SK-N-SH treated with all-trans-retinoic acid at 6 μM for 48 hours (cell line): ENCODE data around the gene PFN4.
A peak's percentile ranks its signal among the peaks of the same experiment; 100 is the strongest.

Source experiments
- ATAC-seq: fragments of 200-7000 bp; cut with Tn5 transposase; 3 replicates; pipeline ENCODE4 v1.9.1; 2020; ENCODE audit warnings: mild to moderate bottlenecking, moderate library complexity
- ARNTL ChIP-seq: fragments of 450-650 bp; formaldehyde crosslinking; IDR thresholded peaks from 2 replicates; pipeline ENCODE4 v1.5.0; 2020; ENCODE audit warnings: low read depth, mild to moderate bottlenecking, moderate library complexity, borderline replicate concordance
- BACH2 ChIP-seq: fragments of 250-450 bp; sonication (Bioruptor Pico); IDR thresholded peaks from 2 replicates; pipeline ENCODE4 v1.9.0; 2021; ENCODE audit warnings: mild to moderate bottlenecking, borderline replicate concordance
- CSDC2 ChIP-seq: fragments of 250-450 bp; sonication (Bioruptor Pico); IDR thresholded peaks from 2 replicates; pipeline ENCODE4 v1.5.0; 2020; ENCODE audit warnings: mild to moderate bottlenecking, moderate library complexity
- CSRNP3 ChIP-seq: fragments of 250-450 bp; sonication (Bioruptor Pico); IDR thresholded peaks from 2 replicates; pipeline ENCODE4 v1.5.1; 2021; ENCODE audit warnings: mild to moderate bottlenecking, moderate library complexity
- ESRRG ChIP-seq: fragments of 250-450 bp; sonication (Bioruptor Pico); IDR thresholded peaks from 2 replicates; pipeline ENCODE4 v1.6.1; 2021; ENCODE audit warnings: mild to moderate bottlenecking
- GLIS3 ChIP-seq: fragments of 250-450 bp; sonication (Bioruptor Pico); IDR thresholded peaks from 2 replicates; pipeline ENCODE4 v1.5.0; 2020; ENCODE audit warnings: mild to moderate bottlenecking, moderate library complexity
- ISL1 ChIP-seq: fragments of 250-450 bp; sonication (Bioruptor Pico); IDR thresholded peaks from 2 replicates; pipeline ENCODE4 v2.1.2; 2022; ENCODE audit warnings: mild to moderate bottlenecking, moderate library complexity
- OSR1 ChIP-seq: fragments of 250-450 bp; sonication (Bioruptor Pico); IDR thresholded peaks from 2 replicates; pipeline ENCODE4 v1.8.0; 2022; ENCODE audit warnings: moderate library complexity, mild to moderate bottlenecking, inconsistent platforms
- POU6F1 ChIP-seq: fragments of 250-450 bp; sonication (Bioruptor Pico); IDR thresholded peaks from 2 replicates; pipeline ENCODE4 v1.8.0; 2021; ENCODE audit warnings: low read depth, mild to moderate bottlenecking, moderate library complexity, borderline replicate concordance
- PPARA ChIP-seq: fragments of 250-450 bp; sonication (Bioruptor Pico); IDR thresholded peaks from 2 replicates; pipeline ENCODE4 v1.5.0; 2020; ENCODE audit warnings: mild to moderate bottlenecking, borderline replicate concordance
- SNAI2 ChIP-seq: fragments of 250-450 bp; sonication (Bioruptor Pico); IDR thresholded peaks from 2 replicates; pipeline ENCODE4 v1.5.0; 2020; ENCODE audit warnings: mild to moderate bottlenecking, moderate library complexity
- TCF4 ChIP-seq: fragments of 250-450 bp; sonication (Bioruptor Pico); IDR thresholded peaks from 2 replicates; pipeline ENCODE4 v1.8.0; 2021; ENCODE audit warnings: mild to moderate bottlenecking, moderate library complexity, borderline replicate concordance
- ZC3H10 ChIP-seq: fragments of 250-450 bp; sonication (Bioruptor Pico); IDR thresholded peaks from 2 replicates; pipeline ENCODE4 v1.5.1; 2021; ENCODE audit warnings: mild to moderate bottlenecking, moderate library complexity
- ZFP3 ChIP-seq: fragments of 250-450 bp; sonication (Bioruptor Pico); IDR thresholded peaks from 2 replicates; pipeline ENCODE4 v1.5.0; 2020; ENCODE audit warnings: mild to moderate bottlenecking, moderate library complexity
- ZNF565 ChIP-seq: fragments of 450-650 bp; formaldehyde crosslinking; conservative IDR thresholded peaks from 2 replicates; pipeline ENCODE4 v1.5.0; 2020; ENCODE audit warnings: low read depth, mild to moderate bottlenecking, moderate library complexity
- TF ChIP-seq, protein P1 (sequence below): fragments of 250-450 bp; sonication (Bioruptor Pico); IDR thresholded peaks from 2 replicates; pipeline ENCODE4 v1.5.1; 2020; ENCODE audit warnings: low read depth, mild to moderate bottlenecking, moderate library complexity
- TF ChIP-seq, protein P2 (sequence below): fragments of 250-450 bp; sonication (Bioruptor Pico); IDR thresholded peaks from 2 replicates; pipeline ENCODE4 v1.8.0; 2020; ENCODE audit warnings: mild to moderate bottlenecking, moderate library complexity, borderline replicate concordance

The PFN4 gene

DNA sequence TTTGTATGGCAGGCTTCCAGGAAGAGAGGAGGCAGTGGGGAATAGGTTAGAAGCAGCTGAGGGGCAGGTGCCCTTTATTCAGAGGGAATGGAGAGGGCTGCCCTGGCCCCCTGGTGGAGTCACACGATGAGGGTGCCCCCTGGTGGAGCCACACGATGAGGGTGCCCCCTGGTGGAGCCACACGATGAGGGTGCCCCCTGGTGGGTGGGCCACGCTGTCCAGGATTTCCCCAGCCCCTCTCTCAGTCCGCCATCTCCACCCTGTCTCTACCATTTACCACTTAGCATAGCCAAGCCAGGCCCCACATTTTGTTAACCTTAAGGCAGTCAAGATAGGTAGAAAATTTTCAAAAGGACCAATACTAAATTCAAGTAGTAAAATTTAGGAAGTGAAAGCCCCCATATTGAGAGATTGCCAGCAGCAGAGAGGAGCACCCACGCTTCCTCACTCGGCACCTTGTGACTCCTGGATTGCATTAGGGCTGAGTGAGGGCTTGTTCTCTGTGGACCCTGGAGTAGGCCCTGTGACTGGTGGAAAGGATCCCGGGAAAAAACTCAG lies 41.4 kb upstream of the PFN4 start:
- TF ChIP-seq ZNF565: no peak

GRCh38 chr2:24163601-24164000 lies 40.5 kb upstream of the PFN4 start:
- ATAC-seq: no peak

More for the DNA sequence above, 41.4 kb upstream of the PFN4 start:
- peak; percentile 92 for ATAC-seq

GRCh38 chr2:24163186-24163585 lies 40.1 kb upstream of the PFN4 start:
- no peak for TF ChIP-seq GLIS3 (CRISPR knock-in tag)
- TF ChIP-seq BACH2 (CRISPR knock-in tag): no peak
- TF ChIP-seq, protein P1, sequence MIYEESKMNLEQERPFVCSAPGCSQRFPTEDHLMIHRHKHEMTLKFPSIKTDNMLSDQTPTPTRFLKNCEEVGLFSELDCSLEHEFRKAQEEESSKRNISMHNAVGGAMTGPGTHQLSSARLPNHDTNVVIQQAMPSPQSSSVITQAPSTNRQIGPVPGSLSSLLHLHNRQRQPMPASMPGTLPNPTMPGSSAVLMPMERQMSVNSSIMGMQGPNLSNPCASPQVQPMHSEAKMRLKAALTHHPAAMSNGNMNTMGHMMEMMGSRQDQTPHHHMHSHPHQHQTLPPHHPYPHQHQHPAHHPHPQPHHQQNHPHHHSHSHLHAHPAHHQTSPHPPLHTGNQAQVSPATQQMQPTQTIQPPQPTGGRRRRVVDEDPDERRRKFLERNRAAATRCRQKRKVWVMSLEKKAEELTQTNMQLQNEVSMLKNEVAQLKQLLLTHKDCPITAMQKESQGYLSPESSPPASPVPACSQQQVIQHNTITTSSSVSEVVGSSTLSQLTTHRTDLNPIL (CRISPR knock-in tag): no peak
- no peak for TF ChIP-seq OSR1
- no peak for TF ChIP-seq POU6F1 (CRISPR knock-in tag)
- TF ChIP-seq CSDC2 (CRISPR knock-in tag): no peak
- no peak for TF ChIP-seq ESRRG (CRISPR knock-in tag)
- TF ChIP-seq ISL1 (CRISPR knock-in tag): no peak
- no peak for TF ChIP-seq ZFP3
- TF ChIP-seq PPARA: no peak
- TF ChIP-seq CSRNP3: no peak
- TF ChIP-seq ARNTL (CRISPR knock-in tag): no peak
- no peak for TF ChIP-seq SNAI2
- TF ChIP-seq, protein P2, sequence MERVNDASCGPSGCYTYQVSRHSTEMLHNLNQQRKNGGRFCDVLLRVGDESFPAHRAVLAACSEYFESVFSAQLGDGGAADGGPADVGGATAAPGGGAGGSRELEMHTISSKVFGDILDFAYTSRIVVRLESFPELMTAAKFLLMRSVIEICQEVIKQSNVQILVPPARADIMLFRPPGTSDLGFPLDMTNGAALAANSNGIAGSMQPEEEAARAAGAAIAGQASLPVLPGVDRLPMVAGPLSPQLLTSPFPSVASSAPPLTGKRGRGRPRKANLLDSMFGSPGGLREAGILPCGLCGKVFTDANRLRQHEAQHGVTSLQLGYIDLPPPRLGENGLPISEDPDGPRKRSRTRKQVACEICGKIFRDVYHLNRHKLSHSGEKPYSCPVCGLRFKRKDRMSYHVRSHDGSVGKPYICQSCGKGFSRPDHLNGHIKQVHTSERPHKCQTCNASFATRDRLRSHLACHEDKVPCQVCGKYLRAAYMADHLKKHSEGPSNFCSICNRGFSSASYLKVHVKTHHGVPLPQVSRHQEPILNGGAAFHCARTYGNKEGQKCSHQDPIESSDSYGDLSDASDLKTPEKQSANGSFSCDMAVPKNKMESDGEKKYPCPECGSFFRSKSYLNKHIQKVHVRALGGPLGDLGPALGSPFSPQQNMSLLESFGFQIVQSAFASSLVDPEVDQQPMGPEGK: no peak
- TF ChIP-seq ZNF565: no peak
- TF ChIP-seq TCF4 (CRISPR knock-in tag): no peak
- no peak for ATAC-seq

More at GRCh38 chr2:24163601-24164000, 40.5 kb upstream of the PFN4 start:
- TF ChIP-seq, protein P2: no peak
- TF ChIP-seq BACH2 (CRISPR knock-in tag): no peak
- no peak for TF ChIP-seq ARNTL (CRISPR knock-in tag)
- no peak for TF ChIP-seq ISL1 (CRISPR knock-in tag)
- TF ChIP-seq, protein P1 (CRISPR knock-in tag): no peak
- no peak for TF ChIP-seq SNAI2
- TF ChIP-seq TCF4 (CRISPR knock-in tag): no peak
- TF ChIP-seq POU6F1 (CRISPR knock-in tag): no peak
- no peak for TF ChIP-seq ZC3H10 (CRISPR knock-in tag)
- TF ChIP-seq PPARA: no peak
